HG03159 (cell line): Measurements from ENCODE around the gene PDCD4.
A peak's percentile ranks its signal among the peaks of the same experiment; 100 is the strongest.

Experiments used
- ATAC-seq: cut with Tn5 transposase; IDR thresholded peaks from one replicate; pipeline ENCODE4 v1.9.1; 2021; ENCODE audit warnings: mild to moderate bottlenecking, moderate library complexity; ENCODE audit not compliant: unreplicated experiment

PDCD4 gene

DNA sequence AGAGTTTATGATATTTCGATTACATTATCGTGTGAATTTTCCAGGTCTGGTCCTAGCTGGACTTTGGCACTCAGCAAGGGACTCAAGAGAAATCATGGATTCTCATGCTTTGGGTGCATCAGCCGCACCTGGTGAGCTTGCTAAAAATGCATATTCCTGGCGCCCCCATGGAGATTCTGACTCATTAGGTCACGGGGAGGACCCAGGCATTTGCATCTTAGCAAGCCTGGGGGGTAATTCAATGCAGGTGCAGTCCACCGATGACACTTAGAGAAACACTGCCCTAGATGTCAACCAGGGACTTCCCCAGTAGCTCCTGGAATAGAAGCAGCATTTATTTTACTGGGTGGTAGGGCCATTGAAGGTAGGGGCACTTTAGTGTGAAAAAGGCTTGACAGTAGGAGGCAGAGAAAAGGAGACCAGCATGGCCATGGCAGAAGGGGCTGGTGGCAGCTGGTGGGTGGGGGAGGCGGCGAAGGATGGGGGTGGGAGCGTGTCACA, 29.9 kb upstream of the PDCD4 start:
- ATAC-seq, result peak; percentile 61

DNA sequence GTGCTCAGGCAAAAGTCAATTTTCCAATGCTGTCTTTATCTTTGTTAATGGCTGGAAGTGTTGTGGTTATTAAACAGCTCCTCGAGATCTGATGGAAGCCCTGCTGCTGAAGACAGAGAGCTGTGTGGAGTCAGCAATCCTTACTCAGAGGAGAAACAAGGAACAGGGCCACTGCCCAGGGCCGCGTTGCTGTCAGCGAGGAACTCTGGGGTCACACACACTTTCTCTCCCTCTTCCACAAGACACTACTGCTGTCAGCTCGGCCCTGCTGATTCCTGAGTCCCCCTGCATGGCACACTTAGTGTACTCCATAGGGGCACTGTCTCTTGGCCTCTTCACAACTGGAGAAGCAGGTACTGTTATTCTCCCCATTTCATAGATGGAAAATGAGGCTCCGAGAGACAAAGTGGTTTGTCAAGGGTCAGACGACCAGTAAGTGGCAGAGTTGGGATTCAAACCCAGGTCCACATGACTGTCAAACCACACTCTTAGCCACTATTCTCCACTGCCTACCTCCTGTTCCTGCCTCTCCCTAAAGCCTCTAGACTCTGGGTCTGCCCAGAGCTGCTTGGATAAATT, 29.3 kb upstream of the PDCD4 start:
- no peak for ATAC-seq

DNA sequence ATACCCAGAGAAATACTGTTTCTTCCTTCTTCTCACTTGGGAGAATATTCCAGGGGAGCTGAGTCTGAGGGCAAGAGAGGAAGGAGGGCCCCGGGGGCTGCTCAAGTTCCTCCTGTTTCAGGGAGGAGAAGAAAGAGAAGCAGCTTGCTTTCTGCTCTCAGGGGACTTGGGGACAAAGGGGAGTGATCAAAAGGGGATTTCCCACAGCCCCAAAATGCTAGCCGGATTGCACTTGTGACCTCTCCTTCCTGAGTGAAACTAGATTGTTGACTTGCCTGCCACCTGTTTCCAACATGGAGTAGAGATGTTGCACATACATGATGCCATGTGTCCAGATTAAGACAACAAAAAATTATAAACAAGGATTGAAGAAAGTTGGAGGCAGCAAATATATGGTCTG, 28.7 kb upstream of the PDCD4 start:
- ATAC-seq, result peak; percentile 85

DNA sequence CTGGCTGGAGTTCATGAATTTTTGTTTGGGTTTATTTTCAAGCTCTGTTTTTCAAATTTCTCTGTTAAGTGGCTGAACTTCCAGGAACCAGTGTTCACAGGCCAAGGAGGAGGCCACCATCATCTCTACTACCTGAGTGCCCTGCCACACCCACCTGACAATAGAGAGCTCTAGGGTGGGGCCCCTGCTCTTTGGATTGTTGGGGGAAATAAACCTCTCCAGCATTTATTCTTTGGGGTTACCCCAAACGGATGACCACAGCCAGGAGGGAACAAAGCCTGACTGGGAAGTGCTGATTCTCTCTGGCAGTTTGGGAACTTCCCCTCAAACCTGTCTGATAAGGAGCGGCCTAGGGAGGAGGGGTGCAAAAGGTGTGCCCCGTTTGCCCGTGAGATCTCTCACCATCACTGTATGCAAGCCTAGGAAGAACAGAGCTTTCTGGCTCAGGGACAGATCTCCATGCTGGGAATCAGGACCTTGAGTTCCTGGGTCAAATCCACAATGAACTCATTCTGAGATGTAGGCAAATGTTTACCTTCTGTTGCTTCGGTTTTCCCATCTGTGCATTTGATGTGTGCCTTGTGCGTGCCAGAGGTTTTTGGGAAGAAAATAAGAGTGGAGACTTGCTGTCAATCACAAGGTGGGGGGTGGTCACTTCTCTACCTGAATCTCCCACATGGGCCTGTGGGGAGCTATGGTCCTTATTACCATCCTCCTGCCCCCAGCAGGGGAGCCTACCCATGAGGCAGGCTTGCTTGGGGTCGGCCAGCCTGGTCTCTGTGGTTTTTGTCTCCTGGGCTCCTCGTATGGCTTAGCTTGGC, 27.7 kb upstream of the PDCD4 start:
- no peak for ATAC-seq

DNA sequence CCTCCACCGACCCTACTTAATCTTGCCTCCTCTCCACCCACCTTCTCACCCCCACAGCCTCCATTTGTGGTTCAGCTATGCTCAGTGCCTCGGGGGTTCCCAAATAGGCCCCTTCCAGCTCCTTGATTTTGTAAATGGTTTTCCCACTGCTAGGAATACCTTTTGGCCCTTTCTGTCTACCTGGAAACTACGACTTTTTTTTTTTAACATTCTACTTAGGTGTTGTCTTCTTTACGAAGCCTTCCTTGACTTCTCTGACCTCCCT, 27.2 kb upstream of the PDCD4 start:
- no peak for ATAC-seq

DNA sequence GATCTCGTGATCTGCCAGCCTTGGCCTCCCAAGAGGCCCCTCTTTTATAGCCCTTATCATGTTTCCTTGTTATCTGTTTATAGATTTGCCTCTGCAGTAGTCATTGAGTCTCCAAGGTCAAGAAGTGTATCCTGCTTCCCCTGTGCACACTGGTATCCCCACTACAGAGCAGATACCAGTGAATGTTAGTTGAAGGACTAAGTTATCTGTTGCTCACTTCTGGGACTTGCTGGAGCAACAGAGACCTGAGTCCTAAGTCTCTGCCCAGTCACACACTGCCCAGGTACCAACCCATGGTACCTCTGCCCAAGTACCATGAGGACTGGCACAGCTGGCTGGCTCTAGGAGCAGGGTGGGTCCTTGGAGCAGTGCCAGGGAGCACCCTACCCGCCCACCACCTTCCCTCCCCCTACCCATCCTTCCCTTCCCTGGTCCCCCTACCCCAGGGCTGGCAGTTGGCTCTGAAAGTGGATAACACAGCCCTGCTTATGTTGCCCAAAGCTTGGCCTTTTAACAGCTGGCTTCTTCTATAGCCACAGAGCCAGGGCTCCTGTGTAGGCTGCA, 26.5 kb upstream of the PDCD4 start:
- no peak for ATAC-seq

DNA sequence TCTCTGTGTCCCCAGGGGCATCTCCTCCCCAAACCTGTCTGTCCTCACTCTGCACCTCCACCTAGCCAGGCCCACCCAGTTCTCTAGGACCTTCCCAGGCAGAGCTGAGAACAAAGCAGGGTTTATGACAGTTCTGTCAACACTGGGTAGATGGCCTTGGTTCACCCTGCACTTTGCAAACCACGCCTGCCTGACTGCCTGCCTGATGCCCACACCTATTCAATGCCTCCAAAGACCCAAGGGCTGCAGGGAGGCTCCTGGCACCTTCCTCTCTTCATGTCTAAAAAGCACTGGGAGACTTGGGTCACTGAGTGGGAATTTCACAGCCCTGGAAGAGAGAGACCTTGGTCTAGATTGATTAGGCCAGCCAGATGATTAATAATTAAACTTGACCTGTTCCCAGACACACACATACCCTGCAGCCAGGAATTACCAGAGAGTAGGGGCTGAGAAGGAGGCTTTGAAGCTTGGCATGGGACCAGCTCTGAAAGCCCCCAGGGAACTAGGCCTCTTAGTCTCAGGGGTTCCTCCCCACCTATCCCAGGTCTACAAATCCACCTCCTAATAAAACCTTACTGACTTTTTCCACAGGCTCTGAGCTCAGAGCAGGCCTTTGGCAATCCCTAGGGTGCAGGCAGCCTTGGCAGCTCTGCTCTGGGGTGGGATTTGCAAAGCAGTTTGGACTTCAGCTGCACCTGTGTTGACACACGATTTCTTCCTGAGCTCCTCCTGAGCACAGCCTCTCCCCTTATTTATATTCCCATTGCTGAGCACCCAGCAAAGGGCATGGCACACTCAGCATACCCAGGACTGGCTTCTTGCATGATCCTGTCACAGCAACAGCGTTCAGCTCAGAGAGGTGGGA, 25.7 kb upstream of the PDCD4 start:
- no peak for ATAC-seq

DNA sequence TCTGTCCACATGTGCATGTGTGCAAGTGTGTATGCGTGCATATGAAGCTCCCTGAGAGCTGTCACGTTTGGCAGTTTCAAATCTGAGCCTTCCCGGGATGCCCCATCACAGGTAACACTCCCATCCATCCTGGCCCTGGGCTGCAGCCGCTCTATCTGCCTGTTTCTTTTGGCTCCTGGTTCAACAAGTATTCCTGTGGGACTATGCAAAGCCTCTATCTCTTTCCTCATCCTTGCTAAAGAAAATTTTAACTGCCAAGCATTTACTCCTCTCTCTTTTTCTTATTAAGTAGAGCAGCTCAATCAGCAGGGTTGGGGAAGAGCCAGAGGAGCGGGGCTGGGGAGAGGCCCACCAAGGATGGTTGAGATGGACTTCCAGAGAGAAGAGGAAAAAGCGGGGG, 24.4 kb upstream of the PDCD4 start:
- no peak for ATAC-seq

DNA sequence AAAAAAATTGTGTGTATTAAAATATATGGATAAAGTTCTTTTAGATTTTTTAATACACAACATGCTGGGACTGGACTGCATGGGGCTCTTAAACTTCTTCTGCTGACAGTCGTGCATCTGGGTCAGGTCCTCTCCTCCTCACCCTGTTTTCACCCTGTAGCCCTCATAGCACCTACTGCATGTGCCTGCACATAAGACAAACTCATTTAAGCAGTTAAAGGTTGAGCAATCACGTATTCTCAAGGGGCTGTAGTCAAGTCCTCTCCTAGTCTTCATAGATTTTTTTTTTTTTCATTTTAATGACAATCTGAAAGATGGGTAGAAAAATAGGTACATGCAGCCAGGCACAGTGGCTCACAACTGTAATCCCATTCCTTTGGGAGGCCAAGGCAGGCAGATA, 23.6 kb upstream of the PDCD4 start:
- no peak for ATAC-seq

DNA sequence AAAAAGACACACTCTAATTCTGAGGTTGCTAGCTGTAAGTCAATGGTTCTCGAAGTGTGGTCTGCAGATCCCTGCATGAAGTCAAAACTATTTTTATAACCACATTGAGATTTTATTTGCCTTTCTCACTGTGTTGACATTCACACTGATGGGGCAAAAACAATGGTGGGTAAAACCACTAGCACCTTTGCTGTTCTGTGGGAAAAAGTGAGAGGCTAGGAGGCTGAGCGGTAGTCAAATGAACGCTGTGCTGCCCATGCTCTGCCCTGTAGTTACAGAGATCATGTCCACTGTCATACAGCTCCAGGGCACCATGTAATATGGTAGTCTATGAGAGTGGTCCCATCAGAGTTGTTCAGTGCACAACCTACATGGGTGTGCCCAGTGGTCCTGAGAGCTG, 21.6 kb upstream of the PDCD4 start:
- ATAC-seq, result no peak

DNA sequence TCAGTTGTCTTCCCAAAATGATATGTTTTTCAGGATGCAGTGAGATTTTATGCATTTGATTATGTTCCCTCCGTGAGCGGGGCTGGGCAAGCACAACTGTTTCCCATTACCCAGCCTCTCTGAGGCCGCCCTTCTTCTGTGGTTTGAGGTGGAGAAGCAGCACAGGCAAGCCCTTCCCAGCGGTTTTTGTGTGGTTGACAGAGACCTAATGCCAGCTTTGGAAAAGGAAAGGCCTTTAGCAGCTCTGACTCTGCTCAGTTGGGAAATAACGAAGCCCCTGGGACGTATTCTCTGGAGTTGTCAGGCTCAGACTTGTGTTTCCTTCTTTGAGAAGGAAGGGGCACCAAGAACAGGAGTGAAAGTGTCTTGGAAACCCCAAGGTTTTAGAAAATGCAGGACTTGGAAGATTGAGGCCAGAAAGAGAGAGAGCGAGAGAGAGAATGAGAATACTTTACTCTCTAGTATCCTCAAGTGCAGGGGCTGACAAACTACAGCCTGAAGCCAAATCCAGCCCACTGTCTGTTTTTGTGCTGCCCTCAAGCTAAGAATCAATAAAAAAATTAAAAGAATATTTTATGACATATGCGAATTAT, 20.6 kb upstream of the PDCD4 start:
- ATAC-seq, result no peak

DNA sequence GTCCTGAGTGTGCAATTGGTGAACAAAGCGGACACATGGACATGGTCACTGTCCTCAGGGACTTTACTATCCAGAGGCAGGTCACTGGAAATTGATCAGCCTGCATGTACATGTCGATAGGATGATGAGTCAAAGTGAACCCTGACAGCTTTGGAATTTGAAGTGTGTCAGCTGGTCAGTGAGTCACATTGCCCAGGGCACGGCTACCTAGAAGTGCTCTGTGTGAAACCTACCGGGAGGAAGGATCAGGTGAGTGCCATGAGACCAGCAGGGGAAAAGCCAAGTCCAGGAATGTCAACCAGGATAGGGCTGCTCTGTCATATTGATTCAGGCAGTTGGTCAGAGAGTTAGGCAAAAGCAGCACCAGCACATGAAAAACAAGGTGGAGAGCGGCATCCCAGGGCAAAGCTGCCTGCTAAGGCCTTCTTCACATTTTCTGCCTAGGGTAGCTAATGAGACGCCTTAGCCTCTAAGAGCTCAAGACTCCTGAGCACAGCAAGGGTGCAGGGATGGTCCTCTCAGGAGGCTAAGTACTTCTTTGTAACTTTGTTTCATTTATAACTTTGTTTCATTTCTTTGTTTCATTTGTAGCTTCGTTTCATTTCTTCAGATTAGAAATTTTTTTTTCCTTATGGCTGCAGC, 19.4 kb upstream of the PDCD4 start:
- no peak for ATAC-seq

DNA sequence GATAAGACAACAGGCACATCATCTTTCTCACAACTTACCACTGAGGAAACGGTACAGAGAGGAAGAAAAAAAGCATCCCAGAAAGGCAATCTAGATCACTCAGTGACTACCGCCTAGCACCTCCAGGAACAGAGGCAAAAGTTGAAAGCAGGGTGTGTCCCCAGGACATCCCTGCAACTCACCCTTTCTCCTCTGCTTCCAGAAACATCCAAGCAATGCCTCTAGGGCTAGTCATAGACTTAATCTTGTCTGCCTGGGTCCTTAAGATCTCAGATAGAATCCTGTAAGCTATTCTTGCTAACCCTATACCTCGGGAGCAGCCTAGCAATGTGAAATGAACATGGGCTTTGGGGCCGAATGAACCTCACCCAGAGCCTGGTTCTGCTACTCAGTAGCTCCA, 18.8 kb upstream of the PDCD4 start:
- no peak for ATAC-seq

DNA sequence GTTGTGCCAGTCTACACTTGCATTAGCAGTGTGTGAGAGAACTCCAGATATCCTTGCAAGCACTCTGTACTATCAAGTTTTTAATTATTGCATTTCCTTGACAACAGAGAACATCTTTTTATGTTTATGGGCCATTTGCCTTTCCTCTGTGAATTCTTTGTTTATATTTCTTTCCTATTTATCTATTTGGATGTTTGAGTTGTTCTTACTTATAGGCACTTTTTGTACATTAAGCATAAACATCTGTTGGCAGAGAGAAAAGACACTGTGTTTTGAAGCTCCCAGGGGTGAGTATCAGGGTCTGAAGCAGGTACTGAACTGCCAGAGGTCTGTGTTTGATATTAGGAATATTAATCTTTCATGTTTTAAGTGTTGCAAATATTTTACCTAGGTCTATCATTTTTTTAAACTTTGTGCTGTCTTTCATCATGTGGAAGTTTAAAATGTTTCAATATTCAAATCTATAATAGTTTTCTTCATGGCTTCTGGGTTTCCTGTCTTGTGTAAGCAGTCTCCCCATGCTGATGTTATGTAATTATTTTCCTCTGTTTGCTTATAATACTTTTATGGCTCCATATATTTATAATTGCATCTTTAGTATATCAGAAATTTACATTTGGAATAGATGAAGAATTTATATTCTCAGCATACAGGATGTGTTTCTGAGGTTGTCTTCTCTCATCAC, 17.7 kb upstream of the PDCD4 start:
- ATAC-seq, result no peak

DNA sequence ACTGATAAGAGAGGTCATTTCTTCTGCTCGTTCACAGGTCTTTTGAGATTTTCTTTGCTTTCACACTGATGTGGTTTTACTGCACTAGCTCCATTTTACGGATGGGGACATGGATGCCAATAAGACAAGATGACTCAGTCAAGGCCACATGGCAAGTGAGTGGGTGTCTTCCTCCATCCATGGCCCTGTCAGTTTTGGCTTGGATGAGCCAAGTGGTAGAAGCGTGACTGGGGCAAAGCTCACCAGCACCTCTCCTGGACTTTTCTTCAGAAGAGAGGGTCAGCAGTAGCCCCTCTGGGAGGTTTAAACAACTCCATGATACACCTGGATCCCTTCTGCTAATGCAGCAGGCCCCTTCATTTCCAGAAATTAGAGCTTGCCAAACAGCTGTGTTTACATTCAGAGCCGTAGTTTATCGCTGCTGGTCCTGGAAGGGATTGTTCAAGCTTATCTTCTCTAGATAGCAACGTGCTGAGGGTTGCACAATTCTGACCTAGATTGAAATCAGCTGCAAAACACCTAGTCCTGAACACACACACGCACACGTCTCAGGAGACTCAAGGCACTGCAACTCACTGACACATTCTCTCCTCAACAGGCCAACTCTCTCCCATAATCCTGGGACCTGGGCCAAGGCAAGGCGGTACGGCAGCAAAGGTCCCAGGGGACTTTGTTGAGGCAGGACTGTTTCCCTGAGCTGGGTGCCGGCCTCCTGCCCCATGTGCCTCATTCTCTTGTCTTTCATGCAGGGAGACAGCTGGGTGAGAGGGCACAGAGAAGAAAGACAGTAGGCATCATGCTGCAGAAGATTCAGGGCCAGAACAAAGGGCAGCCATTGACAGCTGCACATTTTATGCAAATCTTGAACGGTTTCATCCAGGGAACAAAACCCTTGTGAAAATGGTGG, 14.2 kb upstream of the PDCD4 start:
- ATAC-seq, result peak; percentile 36

DNA sequence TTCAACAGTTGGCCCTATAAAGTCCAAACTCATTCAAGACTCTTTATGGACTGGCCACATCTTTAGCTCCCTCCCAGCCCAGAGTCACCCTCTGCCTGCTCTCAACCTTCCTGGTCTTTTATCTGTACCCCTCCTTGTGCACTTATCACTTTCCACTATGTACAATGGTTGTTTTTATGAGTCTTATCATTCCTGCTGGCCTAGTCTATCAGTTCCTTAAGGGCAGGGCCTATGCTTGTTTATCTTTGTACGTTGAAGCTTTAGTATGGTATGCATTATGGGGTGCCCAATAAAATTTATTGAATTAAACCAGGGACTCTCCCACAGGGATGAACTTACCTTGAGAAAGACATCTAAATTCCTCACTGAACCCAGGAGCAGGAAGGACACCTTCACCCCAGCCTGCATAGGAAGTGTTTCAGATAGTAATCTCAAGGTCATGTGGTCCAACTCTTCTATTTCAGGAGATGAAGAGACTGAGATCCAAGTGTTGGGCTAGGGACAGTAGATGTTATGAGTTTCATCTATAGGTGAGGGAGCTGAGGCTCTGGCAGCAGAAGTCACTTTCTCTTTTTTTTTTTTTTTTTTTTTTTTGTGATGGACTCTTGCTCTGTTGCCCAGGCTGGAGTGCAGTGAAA, 13.3 kb upstream of the PDCD4 start:
- ATAC-seq, result no peak

DNA sequence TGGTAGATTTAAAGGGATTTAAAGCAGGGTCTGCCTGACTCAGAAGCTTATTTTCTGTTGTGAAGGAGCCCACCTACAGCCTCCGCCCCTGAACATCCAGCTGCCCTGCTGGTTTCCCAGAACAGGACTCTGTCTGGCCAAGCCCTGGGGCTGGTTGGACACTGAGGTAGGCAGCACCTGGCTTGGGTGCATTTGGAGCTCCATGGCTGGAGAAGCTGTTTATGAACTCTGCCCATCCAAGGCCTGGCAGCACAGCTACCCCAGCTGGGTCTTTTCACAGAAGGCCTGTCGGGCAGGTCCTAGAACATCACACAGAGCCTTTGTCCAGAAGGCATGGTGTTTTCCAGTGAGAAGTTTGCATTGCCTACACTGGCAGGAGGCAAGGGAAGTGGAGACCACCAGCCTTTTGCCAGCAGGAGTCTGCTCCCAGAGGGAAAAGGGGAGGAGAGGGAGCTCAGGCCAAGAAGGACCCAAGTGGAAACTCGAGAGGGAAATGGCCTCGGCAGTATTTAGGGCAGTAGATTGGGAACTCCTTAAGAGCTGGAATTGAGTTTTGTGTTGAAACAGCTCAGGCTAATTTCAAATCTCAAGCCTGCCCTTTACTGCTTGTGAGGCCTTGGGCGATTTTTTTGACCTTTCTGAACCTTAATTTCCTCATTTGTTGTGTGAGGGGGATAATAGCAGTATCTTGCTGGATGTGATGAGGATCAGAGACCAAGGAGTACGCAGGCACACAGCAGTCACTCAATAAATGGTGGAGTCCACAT, 12.3 kb upstream of the PDCD4 start:
- no peak for ATAC-seq

DNA sequence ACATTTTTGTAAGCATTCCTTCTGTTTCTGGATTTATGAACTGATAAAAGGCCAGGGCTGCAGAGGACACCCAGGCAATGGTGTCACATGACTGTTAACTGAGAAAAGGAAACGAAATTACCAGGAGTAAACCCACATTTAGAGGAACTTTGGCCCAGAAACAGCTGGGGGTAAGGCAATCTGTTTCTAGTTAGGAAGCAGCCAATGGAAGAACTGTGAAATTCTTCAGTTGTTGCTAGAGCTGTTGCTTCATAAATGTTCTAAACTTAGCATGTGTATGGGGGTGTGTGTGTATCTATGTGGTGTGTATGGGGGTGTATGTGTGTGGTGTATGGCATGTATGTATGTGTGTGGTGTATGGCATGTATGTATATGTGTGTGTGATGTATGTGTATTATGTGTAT, 11.8 kb upstream of the PDCD4 start:
- no peak for ATAC-seq
